ENCODE data around the gene LARP4.
A peak's percentile ranks its signal among the peaks of the same experiment; 100 is the strongest.
"Not testable (repeated sequence)": the region's sequence is repeated elsewhere in the genome, so short reads cannot be mapped to it uniquely, and the experiment has no call there.

Gene LARP4

DNA sequence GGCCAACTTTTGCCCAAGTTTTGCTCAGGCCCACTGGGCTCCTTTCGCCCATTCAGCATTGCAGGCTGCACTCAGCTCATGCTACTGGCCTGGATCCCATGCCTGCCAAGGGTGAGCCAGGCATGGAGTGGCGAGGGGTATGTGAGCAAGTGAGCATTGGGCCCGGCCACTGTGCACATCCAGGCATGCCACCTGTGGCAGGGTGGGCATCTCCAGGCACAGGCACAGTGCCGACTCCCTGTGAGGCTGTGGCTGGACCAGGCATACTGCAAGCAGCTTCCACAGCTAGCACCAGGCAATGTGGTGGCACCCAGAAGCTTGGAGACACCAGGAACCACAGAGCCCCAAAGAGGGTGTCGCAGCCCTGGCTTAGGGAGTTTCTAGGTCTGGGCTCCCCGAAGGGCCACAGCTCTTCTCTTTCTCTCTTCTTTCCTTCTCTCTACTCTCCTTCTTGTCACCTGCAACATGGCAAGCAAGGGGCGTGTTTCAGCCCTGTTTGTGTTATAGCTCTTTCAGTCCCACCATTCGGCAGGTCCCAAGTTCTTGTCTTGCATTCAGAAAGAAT is 19.8 kb upstream of the LARP4 start:
- Histone ChIP-seq H3K9ac (ENCODE audit: low read depth, low read length) (no peak overlapping the region), H3K9me3 (ENCODE audit: control insufficient read depth, insufficient read depth, low read length) (no peaks in the 10 kb centered on the region), H3K4me3 (ENCODE audit: low read depth, low read length) (no peak overlapping the region), H3K27me3 (ENCODE audit: control insufficient read depth, insufficient read depth, low read length) (no peaks in the 10 kb centered on the region), H3K4me1 (ENCODE audit: control insufficient read depth, insufficient read depth, low read length) (no peaks in the 10 kb centered on the region), H3K36me3 (ENCODE audit: control insufficient read depth, insufficient read depth, low read length) (no peaks in the 10 kb centered on the region)

DNA sequence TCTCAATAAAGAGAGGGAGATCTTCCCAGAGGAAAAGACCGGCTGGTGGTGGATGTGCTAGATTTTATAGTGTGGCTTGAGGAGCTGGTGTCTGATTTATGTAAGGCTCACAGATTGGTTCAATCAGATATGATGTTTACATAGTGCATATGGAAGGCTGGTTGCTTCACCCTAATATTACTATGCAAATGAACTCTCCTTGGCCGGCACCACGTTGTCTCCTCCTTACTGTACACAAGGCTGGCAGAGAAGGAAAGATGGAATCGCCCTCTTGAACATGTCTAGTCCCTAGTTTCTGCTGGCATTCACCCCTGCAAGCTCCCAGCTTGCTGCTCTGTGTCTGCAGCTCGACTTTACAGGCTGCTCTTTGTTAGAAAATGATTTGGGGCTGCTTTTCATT is 13.2 kb upstream of the LARP4 start:
- Histone ChIP-seq H3K27me3 (ENCODE audit: control insufficient read depth, insufficient read depth, low read length) (no peaks in the 10 kb centered on the region), H3K4me3 (ENCODE audit: low read depth, low read length) (no peak overlapping the region), H3K9me3 (ENCODE audit: control insufficient read depth, insufficient read depth, low read length) (no peaks in the 10 kb centered on the region), H3K4me1 (ENCODE audit: control insufficient read depth, insufficient read depth, low read length) (peaks cover 13% of the 10 kb centered on the region), H3K9ac (ENCODE audit: low read depth, low read length) (no peak overlapping the region), H3K36me3 (ENCODE audit: control insufficient read depth, insufficient read depth, low read length) (no peaks in the 10 kb centered on the region)

- no peaks in the 10 kb centered on the region for H3K27me3 ChIP-seq (ENCODE audit: control insufficient read depth, insufficient read depth, low read length)
- no peak overlapping the region for H3K9ac ChIP-seq (ENCODE audit: low read depth, low read length)
- no peaks in the 10 kb centered on the region for H3K36me3 ChIP-seq (ENCODE audit: control insufficient read depth, insufficient read depth, low read length)
- no peaks in the 10 kb centered on the region for H3K9me3 ChIP-seq (ENCODE audit: control insufficient read depth, insufficient read depth, low read length)
- no peak overlapping the region for H3K4me3 ChIP-seq (ENCODE audit: low read depth, low read length)
- peaks cover 13% of the 10 kb centered on the region for H3K4me1 ChIP-seq (ENCODE audit: control insufficient read depth, insufficient read depth, low read length)
Observed at GRCh38 chr12:50387972-50388478, 12.7 kb upstream of the LARP4 start.

- H3K9ac ChIP-seq (ENCODE audit: low read depth, low read length); H3K9me3 ChIP-seq (ENCODE audit: control insufficient read depth, insufficient read depth, low read length); H3K4me3 ChIP-seq (ENCODE audit: low read depth, low read length); H3K27me3 ChIP-seq (ENCODE audit: control insufficient read depth, insufficient read depth, low read length); H3K36me3 ChIP-seq (ENCODE audit: control insufficient read depth, insufficient read depth, low read length): not testable (repeated sequence)
- peaks cover 13% of the 10 kb centered on the region for H3K4me1 ChIP-seq (ENCODE audit: control insufficient read depth, insufficient read depth, low read length)
Observed at GRCh38 chr12:50388793-50389192, 11.9 kb upstream of the LARP4 start.

- peaks cover 13% of the 10 kb centered on the region for H3K4me1 ChIP-seq (ENCODE audit: control insufficient read depth, insufficient read depth, low read length)
- H3K36me3 ChIP-seq (ENCODE audit: control insufficient read depth, insufficient read depth, low read length): no peaks in the 10 kb centered on the region
- H3K9me3 ChIP-seq (ENCODE audit: control insufficient read depth, insufficient read depth, low read length): no peaks in the 10 kb centered on the region
- H3K9ac ChIP-seq (ENCODE audit: low read depth, low read length): no peak overlapping the region
- H3K4me3 ChIP-seq (ENCODE audit: low read depth, low read length): no peak overlapping the region
- no peaks in the 10 kb centered on the region for H3K27me3 ChIP-seq (ENCODE audit: control insufficient read depth, insufficient read depth, low read length)
Observed at GRCh38 chr12:50390316-50390741, 10.4 kb upstream of the LARP4 start.

DNA sequence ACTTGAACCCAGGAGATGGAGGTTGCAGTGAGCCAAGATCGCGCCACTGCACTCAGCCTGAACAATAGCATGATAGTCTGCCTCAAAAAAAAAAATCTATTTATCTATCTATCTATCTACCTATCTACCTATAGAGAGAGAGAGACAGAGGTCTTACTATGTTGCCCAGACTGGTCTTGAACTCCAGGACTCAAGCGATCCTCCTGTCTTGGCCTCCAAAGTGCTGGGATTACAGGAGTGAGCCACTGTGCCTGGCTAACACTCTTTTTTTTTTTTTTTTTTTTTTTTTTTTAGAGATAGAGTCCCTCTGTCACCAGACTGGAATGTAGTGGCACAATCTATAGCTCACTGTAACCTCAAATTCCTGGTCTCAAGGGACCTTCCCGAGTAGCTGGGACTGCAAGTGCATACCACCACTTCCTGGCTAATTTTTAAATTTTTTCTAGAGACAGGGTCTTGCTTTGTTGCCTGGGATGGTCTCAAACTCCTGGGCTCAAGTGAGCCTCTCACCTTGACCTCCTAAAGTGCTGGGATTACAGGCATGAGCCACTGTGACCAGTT is 6.1 kb upstream of the LARP4 start:
- Histone ChIP-seq H3K36me3 (ENCODE audit: control insufficient read depth, insufficient read depth, low read length) (no peaks in the 10 kb centered on the region), H3K27me3 (ENCODE audit: control insufficient read depth, insufficient read depth, low read length) (no peaks in the 10 kb centered on the region), H3K4me1 (ENCODE audit: control insufficient read depth, insufficient read depth, low read length) (no peaks in the 10 kb centered on the region), H3K9ac (ENCODE audit: low read depth, low read length) (no peak overlapping the region), H3K9me3 (ENCODE audit: control insufficient read depth, insufficient read depth, low read length) (no peaks in the 10 kb centered on the region), H3K4me3 (ENCODE audit: low read depth, low read length) (no peak overlapping the region)

DNA sequence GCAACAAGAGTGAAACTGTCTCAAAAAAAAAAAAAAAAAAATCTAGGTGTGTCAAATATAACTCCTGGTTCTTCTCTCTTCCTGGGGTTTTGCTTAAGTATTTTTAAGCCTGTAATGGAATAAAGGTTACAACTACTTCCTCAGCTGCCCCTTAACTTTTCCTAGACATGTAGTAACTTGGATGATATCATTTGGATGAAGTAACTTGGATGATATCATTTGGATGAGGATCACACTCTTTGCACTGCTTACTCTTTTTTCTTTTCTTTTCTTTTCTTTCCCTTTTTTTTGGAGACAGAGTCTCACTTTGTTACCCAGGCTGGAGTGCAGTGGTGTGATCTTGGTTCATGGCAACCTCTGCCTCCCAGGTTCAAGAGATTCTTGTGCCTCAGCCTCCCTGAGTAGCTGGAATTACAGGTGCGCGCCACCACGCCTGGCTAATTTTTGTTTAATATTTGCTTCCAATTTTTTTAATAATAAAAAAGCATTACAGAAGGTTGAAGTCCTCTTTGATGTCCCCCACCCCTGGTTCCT is 3.5 kb upstream of the LARP4 start:
- Histone ChIP-seq H3K27me3 (ENCODE audit: control insufficient read depth, insufficient read depth, low read length) (no peaks in the 10 kb centered on the region), H3K4me3 (ENCODE audit: low read depth, low read length) (no peak overlapping the region), H3K36me3 (ENCODE audit: control insufficient read depth, insufficient read depth, low read length) (no peaks in the 10 kb centered on the region), H3K9me3 (ENCODE audit: control insufficient read depth, insufficient read depth, low read length) (no peaks in the 10 kb centered on the region), H3K9ac (ENCODE audit: low read depth, low read length) (no peak overlapping the region), H3K4me1 (ENCODE audit: control insufficient read depth, insufficient read depth, low read length) (no peaks in the 10 kb centered on the region)

DNA sequence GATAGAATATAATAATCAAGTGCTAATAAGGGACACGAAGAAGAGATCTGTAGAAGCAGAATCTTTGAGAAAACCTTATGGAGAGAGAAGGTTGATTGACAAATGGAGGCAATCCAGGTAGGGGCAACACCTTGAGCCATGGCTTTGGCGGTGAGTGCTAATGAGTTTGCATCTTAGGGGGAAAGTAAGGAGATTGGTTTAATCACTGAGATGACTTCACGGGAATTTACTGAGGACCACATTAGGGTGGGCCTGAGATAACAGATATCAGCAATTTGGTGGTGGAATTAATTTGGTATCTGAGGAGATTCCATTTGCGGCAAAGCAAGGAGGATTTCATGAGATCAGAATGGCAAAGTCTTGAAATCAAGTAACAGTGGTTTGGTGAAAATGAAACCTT is 1.8 kb upstream of the LARP4 start:
- H3K27me3 ChIP-seq (ENCODE audit: control insufficient read depth, insufficient read depth, low read length): no peaks in the 10 kb centered on the region
- peaks cover 4% of the 10 kb centered on the region for H3K4me1 ChIP-seq (ENCODE audit: control insufficient read depth, insufficient read depth, low read length)
- no peaks in the 10 kb centered on the region for H3K36me3 ChIP-seq (ENCODE audit: control insufficient read depth, insufficient read depth, low read length)
- no peak overlapping the region for H3K4me3 ChIP-seq (ENCODE audit: low read depth, low read length)
- no peaks in the 10 kb centered on the region for H3K9me3 ChIP-seq (ENCODE audit: control insufficient read depth, insufficient read depth, low read length)
- no peak overlapping the region for H3K9ac ChIP-seq (ENCODE audit: low read depth, low read length)

GRCh38 chr12:50400104-50400637 is 514 bp upstream of the LARP4 start:
- Histone ChIP-seq H3K9me3 (ENCODE audit: control insufficient read depth, insufficient read depth, low read length) (no peaks in the 10 kb centered on the region), H3K27me3 (ENCODE audit: control insufficient read depth, insufficient read depth, low read length) (no peaks in the 10 kb centered on the region), H3K9ac (ENCODE audit: low read depth, low read length) (peak overlapping the region; percentile 87), H3K36me3 (ENCODE audit: control insufficient read depth, insufficient read depth, low read length) (no peaks in the 10 kb centered on the region), H3K4me1 (ENCODE audit: control insufficient read depth, insufficient read depth, low read length) (peaks cover 4% of the 10 kb centered on the region), H3K4me3 (ENCODE audit: low read depth, low read length) (peak overlapping the region; percentile 95)

DNA sequence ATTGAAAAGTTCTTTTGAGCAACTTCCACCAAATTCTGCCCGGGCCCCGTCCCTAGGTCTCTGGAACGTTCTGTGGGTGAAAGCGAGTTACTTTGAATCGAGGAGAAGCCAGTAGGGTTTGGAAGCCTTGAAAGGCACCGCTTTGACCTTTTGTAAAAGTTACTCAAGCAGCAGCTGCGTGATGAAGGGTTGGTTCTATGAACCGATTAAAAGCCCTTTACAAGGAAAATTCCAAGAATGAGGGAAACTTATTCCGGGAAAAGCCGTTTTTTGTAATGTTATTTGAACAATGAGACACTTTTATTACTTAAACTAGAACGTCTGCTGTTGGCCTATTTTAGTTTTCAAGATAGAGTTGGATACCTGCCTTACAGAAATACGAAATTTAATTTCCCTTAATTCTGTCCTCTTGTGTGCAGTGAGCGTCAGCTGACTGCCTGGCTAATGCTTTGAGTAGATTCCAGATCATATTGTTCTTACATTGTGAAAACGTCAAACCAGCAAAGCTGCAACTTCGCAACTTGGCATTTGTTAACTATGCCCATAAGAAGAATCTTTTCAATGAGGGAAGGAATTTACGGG is 906 bp downstream of the LARP4 start:
- H3K9ac ChIP-seq (ENCODE audit: low read depth, low read length): peak overlapping the region; percentile 87
- H3K9me3 ChIP-seq (ENCODE audit: control insufficient read depth, insufficient read depth, low read length): no peaks in the 10 kb centered on the region
- H3K36me3 ChIP-seq (ENCODE audit: control insufficient read depth, insufficient read depth, low read length): no peaks in the 10 kb centered on the region
- H3K27me3 ChIP-seq (ENCODE audit: control insufficient read depth, insufficient read depth, low read length): no peaks in the 10 kb centered on the region
- H3K4me1 ChIP-seq (ENCODE audit: control insufficient read depth, insufficient read depth, low read length): peaks cover 4% of the 10 kb centered on the region
- H3K4me3 ChIP-seq (ENCODE audit: low read depth, low read length): peak overlapping the region; percentile 95

DNA sequence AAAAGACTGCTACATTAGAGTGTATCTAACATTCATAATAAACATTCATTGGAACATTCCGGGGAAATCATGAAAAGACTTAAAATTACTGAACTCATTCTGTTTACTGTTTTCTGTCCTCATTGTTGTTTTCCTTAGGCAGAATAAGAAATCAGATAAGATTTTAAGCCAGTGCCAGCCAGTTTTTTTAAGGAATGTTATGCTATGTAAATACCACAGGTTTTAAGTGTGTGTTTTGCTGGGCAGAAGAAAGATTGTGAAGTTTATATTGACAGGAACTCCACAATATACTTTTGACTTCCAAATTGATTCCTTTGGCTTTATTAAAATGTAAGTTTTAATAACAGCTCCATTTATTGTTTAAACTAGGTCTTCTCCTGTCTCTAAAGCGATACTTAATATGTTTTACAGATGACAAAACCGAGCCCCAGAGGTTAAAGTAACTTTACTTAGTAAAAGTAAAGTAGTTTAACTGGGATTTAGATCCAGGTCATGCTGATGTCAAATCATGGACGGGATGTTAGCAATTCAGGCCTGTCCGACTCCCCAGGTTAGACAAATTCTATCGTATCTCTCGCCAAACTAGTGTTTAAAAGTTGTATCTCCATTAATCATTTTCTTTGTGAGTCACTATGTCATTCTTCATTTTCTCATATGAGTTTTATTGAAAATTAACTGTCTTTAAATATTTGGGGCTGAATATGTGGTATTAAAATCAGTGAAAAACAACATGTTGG is 1.7 kb downstream of the LARP4 start:
- Histone ChIP-seq H3K36me3 (ENCODE audit: control insufficient read depth, insufficient read depth, low read length) (no peaks in the 10 kb centered on the region), H3K9me3 (ENCODE audit: control insufficient read depth, insufficient read depth, low read length) (no peaks in the 10 kb centered on the region), H3K9ac (ENCODE audit: low read depth, low read length) (no peak overlapping the region), H3K27me3 (ENCODE audit: control insufficient read depth, insufficient read depth, low read length) (no peaks in the 10 kb centered on the region), H3K4me3 (ENCODE audit: low read depth, low read length) (peak overlapping the region; percentile 95), H3K4me1 (ENCODE audit: control insufficient read depth, insufficient read depth, low read length) (peaks cover 4% of the 10 kb centered on the region)

Data from iPS-15b (cell line).